GM10248 (cell line): ENCODE data around the gene KLHL15.

Experiments used
- CTCF ChIA-PET: fragments of 300-600 bp; sonication (Branson Sonifier 250); formaldehyde crosslinking; extraction: SDS; loops from one replicate; lab custom pipeline; 2021; ENCODE audit warnings: antibody characterized with exemption; lab: Yijun Ruan, JAX
- POLR2A ChIA-PET: fragments of 350-650 bp; sonication (Branson Sonifier 250); formaldehyde crosslinking; extraction: SDS; loops from one replicate; lab custom pipeline; 2020; ENCODE audit warnings: antibody characterized with exemption; lab: Yijun Ruan, JAX
- DNase-seq: peaks from one replicate; pipeline ENCODE4 v3.0.0; 2012; ENCODE audit errors: extremely low spot score
- TF ChIP-seq, protein P1 (sequence below): IDR thresholded peaks from 2 replicates; pipeline ENCODE4 v1.5.1; 2012; ENCODE audit warnings: mild to moderate bottlenecking, low read depth; ENCODE audit errors: extremely low read depth, missing control alignments, control extremely low read depth

The KLHL15 gene

DNA sequence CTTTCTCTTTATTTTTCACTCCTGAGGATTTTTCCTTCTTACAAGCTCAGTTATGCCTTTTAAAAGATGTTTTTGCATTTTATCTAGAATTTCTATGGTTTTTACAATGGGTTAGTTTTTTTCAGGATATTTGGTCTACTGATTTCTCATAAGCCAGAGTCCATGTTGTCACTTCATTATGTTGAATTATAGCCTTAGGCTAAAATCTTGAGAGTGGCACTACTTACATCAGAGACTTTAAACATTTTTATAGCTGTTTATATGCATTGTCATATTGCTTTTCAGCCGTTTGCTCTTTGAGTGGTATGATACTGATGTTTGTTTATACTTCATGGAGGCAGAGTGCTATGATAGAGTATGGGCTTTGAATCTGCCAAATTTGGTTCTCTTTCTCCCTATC lies 82.8 kb downstream of the KLHL15 start:
- CTCF ChIA-PET, result interaction anchor here (1.8 kb wide), 1 partner anchor 9 kb away, joined by 4 read pairs; no protein-coding TSS in a partner anchor
- TF ChIP-seq, protein P1, sequence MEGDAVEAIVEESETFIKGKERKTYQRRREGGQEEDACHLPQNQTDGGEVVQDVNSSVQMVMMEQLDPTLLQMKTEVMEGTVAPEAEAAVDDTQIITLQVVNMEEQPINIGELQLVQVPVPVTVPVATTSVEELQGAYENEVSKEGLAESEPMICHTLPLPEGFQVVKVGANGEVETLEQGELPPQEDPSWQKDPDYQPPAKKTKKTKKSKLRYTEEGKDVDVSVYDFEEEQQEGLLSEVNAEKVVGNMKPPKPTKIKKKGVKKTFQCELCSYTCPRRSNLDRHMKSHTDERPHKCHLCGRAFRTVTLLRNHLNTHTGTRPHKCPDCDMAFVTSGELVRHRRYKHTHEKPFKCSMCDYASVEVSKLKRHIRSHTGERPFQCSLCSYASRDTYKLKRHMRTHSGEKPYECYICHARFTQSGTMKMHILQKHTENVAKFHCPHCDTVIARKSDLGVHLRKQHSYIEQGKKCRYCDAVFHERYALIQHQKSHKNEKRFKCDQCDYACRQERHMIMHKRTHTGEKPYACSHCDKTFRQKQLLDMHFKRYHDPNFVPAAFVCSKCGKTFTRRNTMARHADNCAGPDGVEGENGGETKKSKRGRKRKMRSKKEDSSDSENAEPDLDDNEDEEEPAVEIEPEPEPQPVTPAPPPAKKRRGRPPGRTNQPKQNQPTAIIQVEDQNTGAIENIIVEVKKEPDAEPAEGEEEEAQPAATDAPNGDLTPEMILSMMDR, result no peak
- DNase-seq, result no peak
- POLR2A ChIA-PET, result no interaction called here

DNA sequence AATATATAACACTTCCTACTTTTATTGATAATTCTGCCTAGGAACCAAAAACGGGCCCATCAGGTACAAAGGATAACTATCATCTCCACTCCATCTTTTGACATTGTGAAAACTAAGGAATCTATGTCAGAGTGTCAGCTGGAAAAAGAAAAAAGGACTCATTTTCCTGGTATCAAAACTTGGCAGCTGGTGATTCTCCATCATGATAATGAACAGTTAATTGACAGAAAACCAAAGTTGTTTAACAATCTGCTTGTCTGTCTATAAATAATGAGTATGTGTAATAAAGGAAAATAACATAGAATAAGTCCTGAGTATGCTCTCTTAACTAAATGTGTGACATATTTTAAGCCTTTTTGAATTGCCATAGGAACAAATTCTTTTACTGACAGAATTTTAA lies 87.8 kb downstream of the KLHL15 start:
- CTCF ChIA-PET, result interaction anchor here (1.1 kb wide), 1 partner anchor 32 kb away, joined by 3 read pairs; the partner anchor contains the start of genes APOO and CXorf58
- POLR2A ChIA-PET, result no interaction called here
- TF ChIP-seq, protein P1, result no peak
- DNase-seq, result no peak

DNA sequence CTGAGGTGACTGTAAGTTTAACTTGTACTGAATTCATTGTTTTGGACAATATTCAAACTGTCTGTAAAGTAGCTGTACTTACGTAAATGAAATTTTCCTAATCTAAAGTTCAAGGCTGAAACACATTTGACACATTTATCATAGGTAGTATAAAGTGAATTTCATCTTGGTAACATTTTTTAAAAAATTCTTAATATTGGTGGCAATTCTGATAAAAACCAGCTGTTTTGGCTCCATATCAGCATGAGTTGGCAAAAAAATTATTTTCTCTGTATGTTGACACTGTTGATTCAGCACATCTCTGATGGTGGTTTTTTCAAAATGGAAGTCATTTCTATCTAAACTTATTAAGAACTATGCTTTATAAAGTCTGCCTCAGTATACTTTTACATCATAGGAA lies 88.3 kb downstream of the KLHL15 start:
- TF ChIP-seq, protein P1, result no peak
- ChIA-PET CTCF (interaction anchor here (1.1 kb wide), 1 partner anchor 31 kb away, joined by 3 read pairs; the partner anchor contains the start of genes APOO and CXorf58), POLR2A (no interaction called here)
- DNase-seq, result no peak

DNA sequence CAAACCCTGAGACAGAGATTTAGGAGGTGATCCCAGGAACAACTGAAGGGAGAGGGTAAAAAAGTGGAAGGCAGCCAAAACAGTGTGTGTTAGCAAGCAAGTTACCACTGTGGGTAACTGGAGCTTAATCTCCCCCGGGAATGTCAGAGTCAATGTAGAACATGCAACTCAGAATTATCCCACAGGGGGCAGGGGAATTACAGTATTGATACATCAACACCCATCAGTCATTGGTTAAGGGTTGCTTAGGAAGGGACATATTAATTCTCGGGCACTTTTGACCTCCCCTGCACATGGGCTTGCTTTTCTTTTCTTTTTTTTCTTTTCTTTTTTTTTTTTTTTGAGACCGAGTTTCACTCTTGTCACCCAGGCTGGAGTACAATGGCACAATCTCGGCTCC lies 89.9 kb downstream of the KLHL15 start:
- CTCF ChIA-PET, result interaction anchor here (1.2 kb wide), 1 partner anchor 24 kb away, joined by 3 read pairs; no protein-coding TSS in a partner anchor
- no peak for DNase-seq
- TF ChIP-seq, protein P1, result no peak
- POLR2A ChIA-PET, result interaction anchor here (0.6 to 0.7 kb wide), 2 partner anchors 110 to 1482 kb away, joined by 3 read pairs; no protein-coding TSS in a partner anchor

DNA sequence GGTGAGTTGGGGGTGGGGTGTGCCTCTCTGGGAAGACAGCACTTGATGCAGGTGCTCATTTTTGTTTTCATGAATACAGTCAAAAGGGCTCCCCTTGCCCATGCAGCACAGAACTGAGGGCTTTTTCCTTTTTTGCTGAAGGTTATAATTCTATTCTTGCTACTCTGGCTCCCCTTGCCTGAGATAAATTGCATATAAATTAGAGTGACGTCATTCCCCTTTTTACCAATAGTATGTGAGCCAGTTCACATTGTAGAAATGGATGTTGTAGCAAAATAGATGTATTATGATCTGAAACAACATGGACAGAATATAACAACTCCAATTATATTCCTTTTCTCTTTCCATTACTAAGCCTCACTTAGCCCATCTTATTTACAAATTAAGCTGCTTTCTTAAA lies 90.8 kb downstream of the KLHL15 start:
- CTCF ChIA-PET, result no interaction called here
- POLR2A ChIA-PET, result no interaction called here
- DNase-seq, result no peak
- TF ChIP-seq, protein P1, result no peak

DNA sequence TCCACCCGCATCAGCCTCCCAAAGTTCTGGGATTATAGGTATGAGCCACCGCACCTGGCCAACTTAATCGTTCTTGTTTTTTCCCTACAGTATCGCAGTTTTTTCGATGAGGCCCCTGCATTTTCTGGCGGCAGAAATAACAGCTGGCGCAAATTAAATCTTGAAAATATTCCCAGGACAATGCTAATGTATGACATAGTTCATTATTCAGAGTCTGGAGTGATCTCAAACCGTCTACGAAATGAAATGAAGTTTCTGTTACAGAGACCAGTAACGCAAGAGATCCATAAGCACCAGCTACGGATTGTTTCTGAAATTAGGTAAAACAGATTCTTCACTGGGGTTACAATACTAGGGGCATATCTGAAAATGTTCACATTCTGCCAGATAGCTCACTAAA lies 91.9 kb downstream of the KLHL15 start:
- TF ChIP-seq, protein P1, result no peak
- CTCF ChIA-PET, result interaction anchor here (1.1 kb wide), 1 partner anchor 9 kb away, joined by 4 read pairs; no protein-coding TSS in a partner anchor
- DNase-seq, result no peak
- POLR2A ChIA-PET, result no interaction called here
